Heart left ventricle (tissue), 16 donors: ENCODE results near the gene ASCL2. TPM values are rescaled to one million over a fixed set of nuclear protein-coding genes. Genes with fewer than 3 reads are reported as not detected.
A peak's percentile ranks its signal among the peaks of the same experiment; 100 is the strongest.

ENCODE experiments used
- ATAC-seq, 4 donors: fragments of 200-7000 bp; cut with Tn5 transposase; one replicate each; pipeline ENCODE4 v1.9.1; 2020 to 2022; ENCODE audit warnings: moderate library complexity in 4 of 4, mild to moderate bottlenecking in 3 of 4, moderate number of reproducible peaks in 1 of 4
- DNase-seq, 5 donors: peaks; one replicate each; pipeline ENCODE4 v3.0.0-alpha.2; 2020
- H3K27ac ChIP-seq, 12 donors: fragments of 200-600 bp; sonication (generic) in 4 of 12; one replicate each; pipeline versions ENCODE4 v1.5.0 to v1.8.0; 2016 to 2022; ENCODE audit warnings: mild to moderate bottlenecking in 2 of 12
- H3K27me3 ChIP-seq, 9 donors: fragments of 200-600 bp; sonication (generic) in 2 of 9; one replicate each; pipeline versions ENCODE4 v1.5.1 to v1.8.0; 2016 to 2022; ENCODE audit warnings: mild to moderate bottlenecking in 3 of 9
- H3K36me3 ChIP-seq, 9 donors: fragments of 200-600 bp; sonication (generic) in 2 of 9; one replicate each; pipeline versions ENCODE4 v1.5.0 to v1.8.0; 2018 to 2022; ENCODE audit warnings: mild to moderate bottlenecking in 2 of 9
- H3K4me1 ChIP-seq, 12 donors: fragments of 200-600 bp; sonication (generic) in 4 of 12; one replicate each; pipeline versions ENCODE4 v1.5.0 to v1.8.0; 2016 to 2022; ENCODE audit warnings: mild to moderate bottlenecking in 3 of 12
- H3K4me3 ChIP-seq, 12 donors: fragments of 200-600 bp; sonication (generic) in 4 of 12; one replicate each; pipeline versions ENCODE4 v1.5.0 to v1.8.0; 2017 to 2022; ENCODE audit warnings: mild to moderate bottlenecking in 9 of 12, moderate library complexity in 4 of 12
- H3K9me3 ChIP-seq, 12 donors: fragments of 200-600 bp; sonication (generic) in 4 of 12; one replicate each; pipeline versions ENCODE4 v1.5.0 to v1.8.0; 2016 to 2022; ENCODE audit warnings: mild to moderate bottlenecking in 1 of 12
- POLR2A ChIP-seq, 2 donors: fragments of 450-650 bp; IDR thresholded peaks; one replicate each; pipeline ENCODE4 v1.6.1; 2017; ENCODE audit warnings: antibody characterized with exemption in 2 of 2, mild to moderate bottlenecking in 2 of 2, moderate library complexity in 2 of 2
- WGBS, 4 donors: extraction: QIAGEN DNeasy Blood & Tissue Kit in 2 of 4; methylation state at CpG; one replicate each; pipeline versions ENCODE4 v1.1.5 to v1.1.7; 2013 to 2018; 5-methylcytosine and 5-hydroxymethylcytosine counted together
- intact Hi-C, 10 donors: fragments of 100-400 bp; cut with DNase I; formaldehyde crosslinking; loops; one replicate each; pipeline versions ENCODE4 v1.11.1 to v1.14.2; 2022
- long read RNA-seq, 3 donors: library from polyadenylated mRNA; unstranded; transcript quantifications; one replicate each; pipeline ENCODE4 v2.0.0, GENCODE V29; 2020 to 2021
- polyA plus RNA-seq, 2 donors: library from polyadenylated mRNA; stranded (reverse); fragments of 200-250 nt; gene quantifications; one replicate each; pipeline ENCODE4 v1.2.3, GENCODE V29; 2013
- total RNA-seq, 9 donors: library from RNA; depleted of rRNA in 2 of 9; stranded (reverse); fragments of >200 nt in 2 of 9; fragmentation: NEBNext Ultra II Directional in 3 of 9; extraction: Animal tissue kit (Norgen Biotek cat#: 25700) in 3 of 9; gene quantifications; one replicate each; pipeline versions ENCODE4 v1.1.0 to v1.2.4, GENCODE V29; 2016 to 2023
- TF ChIP-seq, protein P1 (sequence below), 12 donors: fragments of 200-600 bp; sonication (generic) in 4 of 12; IDR thresholded peaks; one replicate each; pipeline versions ENCODE4 v1.5.0 to v1.8.0; 2018 to 2022; ENCODE audit warnings: antibody characterized with exemption in 12 of 12, mild to moderate bottlenecking in 5 of 12
- donor health status: ischemic (EF 13 %, LVEDD 7.1; RV severe dilation, severe dysfunction).
- donor health status: healthy with polysubstance abuse.
- donor health status: DM: no; HTN: yes; CAD: no.
- donor health status: DM: no; HTN: no; CAD: no.
- donor health status: ischemic (EF 25% LVEDD 6.9; RV normal size, moderate dysfunction).
- donor health status: ischemic (EF 25% LVEDD 5.7; RV mildly dilated, moderate dysfunction).
- donor health status: healthy.
- donor health status: DM: yes; HTN: yes; CAD: no.
- donor health status: ischemic (EF 35%, LVEDD 5.7; RV mildly dilated, moderate dysfunction).
- donor health status: nonischemic (EF 11% LVEDD 7.7; RV severe dilation, severe dysfunction).
- donor health status: DM: yes; HTN: yes; CAD: no.
- donor health status: PGD.
- donor health status: ischemic (EF 29% LVEDD 5.4; RV normal size, mild dysfunction).
- donor health status: nonischemic (EF 23%, LVEDD 6.1; RV moderate dilation, normal function).

Gene ASCL2, protein sequence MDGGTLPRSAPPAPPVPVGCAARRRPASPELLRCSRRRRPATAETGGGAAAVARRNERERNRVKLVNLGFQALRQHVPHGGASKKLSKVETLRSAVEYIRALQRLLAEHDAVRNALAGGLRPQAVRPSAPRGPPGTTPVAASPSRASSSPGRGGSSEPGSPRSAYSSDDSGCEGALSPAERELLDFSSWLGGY
- 1 to 10 TPM in 1 of 9 donors, under 1 TPM in 2, not detected in 6; 0.33 to 2.3 (median 0.54) TPM for total RNA-seq
- under 1 TPM in 1 of 2 donors, not detected in 1; 0.07 TPM for polyA plus RNA-seq
- long read RNA-seq, donor 1: 0 reads
- long read RNA-seq, donor 2: 0 reads
- long read RNA-seq, donor 3: 0 reads

DNA sequence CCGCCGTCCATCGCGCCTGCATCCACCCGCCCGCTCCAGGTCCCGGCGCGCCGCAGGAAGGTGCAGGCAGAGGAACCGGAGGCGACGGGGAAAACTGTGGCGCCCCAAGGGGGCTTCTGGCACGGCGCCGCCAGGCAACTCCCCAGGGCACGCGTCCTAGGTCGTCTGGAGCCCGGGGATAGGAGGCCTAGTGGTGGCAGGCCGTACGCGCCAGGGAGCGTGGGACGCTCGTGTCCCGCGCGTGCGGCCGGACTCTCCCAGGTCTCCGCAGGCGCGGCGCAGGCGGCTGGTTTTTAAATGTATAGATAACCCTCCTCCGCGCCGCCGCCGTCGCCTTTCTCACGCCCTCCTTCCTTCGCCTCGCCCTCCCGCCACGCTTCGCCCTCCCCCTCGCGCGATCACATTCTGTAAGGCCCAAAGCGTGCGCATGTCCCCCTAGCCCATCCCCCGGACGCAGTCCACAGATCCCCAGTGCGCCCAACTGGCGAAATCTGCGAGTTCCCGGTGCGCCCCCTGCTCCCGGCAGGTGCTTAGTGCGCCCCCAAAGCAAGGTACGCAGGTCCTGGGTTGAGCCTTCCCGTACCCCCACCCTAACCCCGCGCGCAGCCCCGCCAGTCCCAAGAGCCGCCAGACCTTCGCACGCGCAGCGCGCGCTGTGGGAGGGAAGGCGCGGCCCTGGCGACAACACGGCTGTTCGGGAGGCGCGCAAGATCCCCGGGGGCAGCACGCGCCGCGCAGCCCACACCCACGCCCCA, at the start of gene ASCL2:
Gene ASCL2, minus strand, starts transcription at position 267 of the 755 bp plus-strand sequence. Its CDS starts 256 bp downstream, at position 11.
- H3K27ac ChIP-seq: peak within 1 kb of the TSS in 2 of 12 donors; percentile 17 to 89
- H3K36me3 ChIP-seq: no peaks in the 10 kb centered on the region
- H3K27me3 ChIP-seq: peaks cover 34 to 58% (median 46%) of the 10 kb centered on the region in 9 donors
- no peak for ATAC-seq
- H3K4me1 ChIP-seq: peaks cover 0 to 41% (median 12%) of the 10 kb centered on the region in 12 donors
- intact Hi-C loops: no loop called here
- 2 to 5% (median 3%) methylated on average over 35 to 89 of the region's 89 CpGs for WGBS, 4 donors
- H3K9me3 ChIP-seq: no peaks in the 10 kb centered on the region
- TF ChIP-seq, protein P1, sequence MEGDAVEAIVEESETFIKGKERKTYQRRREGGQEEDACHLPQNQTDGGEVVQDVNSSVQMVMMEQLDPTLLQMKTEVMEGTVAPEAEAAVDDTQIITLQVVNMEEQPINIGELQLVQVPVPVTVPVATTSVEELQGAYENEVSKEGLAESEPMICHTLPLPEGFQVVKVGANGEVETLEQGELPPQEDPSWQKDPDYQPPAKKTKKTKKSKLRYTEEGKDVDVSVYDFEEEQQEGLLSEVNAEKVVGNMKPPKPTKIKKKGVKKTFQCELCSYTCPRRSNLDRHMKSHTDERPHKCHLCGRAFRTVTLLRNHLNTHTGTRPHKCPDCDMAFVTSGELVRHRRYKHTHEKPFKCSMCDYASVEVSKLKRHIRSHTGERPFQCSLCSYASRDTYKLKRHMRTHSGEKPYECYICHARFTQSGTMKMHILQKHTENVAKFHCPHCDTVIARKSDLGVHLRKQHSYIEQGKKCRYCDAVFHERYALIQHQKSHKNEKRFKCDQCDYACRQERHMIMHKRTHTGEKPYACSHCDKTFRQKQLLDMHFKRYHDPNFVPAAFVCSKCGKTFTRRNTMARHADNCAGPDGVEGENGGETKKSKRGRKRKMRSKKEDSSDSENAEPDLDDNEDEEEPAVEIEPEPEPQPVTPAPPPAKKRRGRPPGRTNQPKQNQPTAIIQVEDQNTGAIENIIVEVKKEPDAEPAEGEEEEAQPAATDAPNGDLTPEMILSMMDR (IDR thresholded peaks at IDR 0.05): no peak
- TF ChIP-seq POLR2A (IDR thresholded peaks at IDR 0.05): no peak
- H3K4me3 ChIP-seq: peak within 1 kb of the TSS; percentile 16 to 59 (median 43)
- DNase-seq: no peak

DNA sequence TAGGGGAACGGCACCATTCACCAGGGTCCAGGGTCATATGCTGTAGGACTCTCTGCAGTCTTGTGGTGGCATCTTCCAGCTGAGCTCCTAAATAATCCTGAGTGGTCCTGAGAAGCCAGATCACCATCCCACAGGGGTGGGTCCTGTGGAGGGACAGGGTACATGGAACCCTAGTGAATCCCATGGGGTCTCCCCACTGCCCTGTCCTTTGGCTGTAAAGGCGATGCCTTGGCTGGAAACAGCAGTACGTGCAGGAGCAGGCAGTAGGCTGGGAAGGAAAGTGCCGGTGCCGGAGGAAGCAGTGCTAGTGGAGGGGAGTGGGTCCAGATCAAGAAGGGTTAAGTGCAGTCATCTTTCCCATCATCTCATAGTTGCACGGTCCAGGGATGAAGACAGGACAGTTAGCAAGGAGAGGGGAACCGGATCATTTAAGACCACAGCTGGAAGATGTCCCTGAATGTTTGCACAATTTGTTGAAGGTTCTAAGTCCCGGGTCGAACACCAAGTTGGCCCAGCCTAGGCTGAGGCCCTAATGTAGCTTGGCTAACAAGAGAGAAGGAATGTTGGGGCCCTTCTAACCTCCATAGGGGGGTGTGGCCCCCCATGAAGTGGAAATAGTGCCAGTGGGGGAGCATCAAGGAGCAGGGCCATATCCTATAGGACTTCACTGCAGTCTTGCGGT, 49.5 kb upstream of the ASCL2 start:
- peaks cover 0 to 17% (median 0%) of the 10 kb centered on the region in 12 donors for H3K9me3 ChIP-seq
- no peaks in the 10 kb centered on the region for H3K36me3 ChIP-seq
- no peak for ATAC-seq
- no peak for DNase-seq
- no peak overlapping the region for H3K27ac ChIP-seq
- intact Hi-C loops: no loop called here
- H3K27me3 ChIP-seq: no peaks in the 10 kb centered on the region
- TF ChIP-seq, protein P1 (IDR thresholded peaks at IDR 0.05): no peak
- TF ChIP-seq POLR2A (IDR thresholded peaks at IDR 0.05): no peak
- WGBS, 4 donors: 73 to 80% (median 77%) methylated on average over 10 of the region's 10 CpGs
- H3K4me1 ChIP-seq: peaks cover 0 to 12% (median 7%) of the 10 kb centered on the region in 12 donors
- no peak overlapping the region for H3K4me3 ChIP-seq

DNA sequence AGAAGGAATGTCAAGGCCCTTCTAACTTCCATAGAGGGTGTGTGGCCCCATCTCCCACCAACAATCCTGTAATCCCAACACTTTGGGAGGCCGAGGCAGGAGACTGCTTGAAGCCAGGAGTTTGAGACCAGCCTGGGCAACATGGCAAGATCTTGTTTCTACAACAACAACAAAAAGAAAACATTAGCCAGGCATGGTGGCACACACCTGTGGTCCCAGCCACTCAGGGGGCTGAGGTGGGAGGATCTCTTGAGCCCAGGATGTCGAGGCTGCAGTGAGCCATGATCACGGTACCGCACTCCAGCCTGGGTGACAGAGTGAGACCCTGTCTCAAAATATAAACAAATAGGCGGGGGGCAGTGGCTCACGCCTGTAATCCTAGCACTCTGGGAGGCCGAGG, 48.3 kb upstream of the ASCL2 start:
- Histone ChIP-seq H3K4me3 (no peak overlapping the region), H3K27me3 (no peaks in the 10 kb centered on the region), H3K27ac (no peak overlapping the region), H3K36me3 (no peaks in the 10 kb centered on the region), H3K4me1 (peaks cover 0 to 24% (median 19%) of the 10 kb centered on the region in 12 donors), H3K9me3 (peaks cover 0 to 17% (median 0%) of the 10 kb centered on the region in 12 donors)
- DNase-seq (no peak), ATAC-seq (no peak)
- intact Hi-C loops: no loop called here
- TF ChIP-seq, protein P1 (IDR thresholded peaks at IDR 0.05): no peak
- TF ChIP-seq POLR2A (IDR thresholded peaks at IDR 0.05): no peak
- WGBS, 4 donors: 91 to 96% (median 95%) methylated on average over 7 of the region's 7 CpGs

DNA sequence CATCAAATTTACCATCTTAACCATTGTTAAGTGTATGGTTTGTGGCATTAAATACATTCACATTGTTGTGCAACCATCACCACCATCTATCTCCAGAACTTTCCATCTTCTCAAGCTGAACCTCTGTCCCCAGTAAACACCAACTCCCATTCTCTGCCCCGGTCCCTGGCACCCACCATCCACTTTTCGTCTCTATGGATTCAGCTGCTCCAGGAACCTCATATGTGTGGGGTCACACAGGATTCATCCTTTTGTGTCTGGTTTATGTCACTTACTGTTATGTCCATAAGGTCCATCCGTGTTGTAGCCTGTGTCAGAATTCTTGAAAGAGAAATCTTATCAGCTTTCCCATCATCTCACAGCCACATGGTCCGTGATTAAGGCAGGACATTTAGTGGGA, 47.7 kb upstream of the ASCL2 start:
- no peak overlapping the region for H3K4me3 ChIP-seq
- ATAC-seq (no peak), DNase-seq (no peak)
- intact Hi-C loops: no loop called here
- TF ChIP-seq, protein P1 (IDR thresholded peaks at IDR 0.05): no peak
- no peak for TF ChIP-seq POLR2A (IDR thresholded peaks at IDR 0.05)
- no peaks in the 10 kb centered on the region for H3K36me3 ChIP-seq
- no peaks in the 10 kb centered on the region for H3K27me3 ChIP-seq
- 89 to 91% (median 90%) methylated on average over 4 of the region's 4 CpGs for WGBS, 4 donors
- H3K27ac ChIP-seq: no peak overlapping the region
- peaks cover 0 to 30% (median 21%) of the 10 kb centered on the region in 12 donors for H3K4me1 ChIP-seq
- peaks cover 0 to 15% (median 0%) of the 10 kb centered on the region in 12 donors for H3K9me3 ChIP-seq
